Activated T-helper 1 cell treated with anti-CD3 and anti-CD28 coated beads, Interleukin-2, amount 50 U/mL, for 16 hours (primary cell): ENCODE data around the gene SLC29A3.
A peak's percentile ranks its signal among the peaks of the same experiment; 100 is the strongest.
"Not testable (repeated sequence)": the region's sequence is repeated elsewhere in the genome, so short reads cannot be mapped to it uniquely, and the experiment has no call there.

ENCODE experiments used
- DNase-seq, 2 donors: peaks; one replicate each; pipeline ENCODE4 v3.0.0-alpha.2; 2020; ENCODE audit warnings: low read depth in 1 of 2, low spot score in 1 of 2

The SLC29A3 gene

DNA sequence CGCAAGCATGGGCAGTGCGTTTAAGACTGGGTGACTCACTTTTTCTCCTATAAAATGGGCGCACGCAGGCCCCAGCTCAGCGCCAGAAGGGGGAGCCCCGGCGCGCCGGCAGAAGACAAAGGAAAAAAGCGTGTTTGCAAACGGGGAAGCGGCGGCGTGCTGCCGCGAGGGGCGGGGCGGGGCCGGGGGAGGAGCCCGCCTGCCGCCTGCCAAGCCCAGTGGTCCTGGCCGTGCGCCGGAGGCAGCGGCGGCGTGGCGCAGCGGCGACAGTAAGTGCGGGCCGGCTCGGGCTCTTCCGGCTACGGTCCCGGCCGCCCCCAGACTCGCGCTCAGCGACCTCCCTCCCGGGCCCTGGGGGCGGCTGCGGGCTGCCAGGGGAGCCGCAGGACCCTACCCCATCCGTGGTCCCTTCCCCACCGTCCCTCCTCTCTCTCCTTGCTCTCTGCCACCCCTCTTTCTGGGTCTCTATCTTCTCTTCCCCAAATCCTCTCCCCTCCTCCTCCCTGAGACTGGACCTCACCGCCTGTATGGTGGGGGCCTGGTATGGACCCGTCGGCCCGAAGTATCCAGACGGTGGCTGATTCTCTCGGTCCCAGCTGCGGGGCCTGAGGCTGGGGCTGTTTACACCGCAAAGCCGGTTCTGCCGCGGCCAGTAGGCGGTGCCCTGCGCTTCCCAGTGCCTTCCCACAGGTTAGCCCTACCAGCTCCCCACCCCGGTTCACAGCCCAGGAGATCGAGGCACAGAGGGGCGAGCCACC is at the start of gene SLC29A3:
Gene SLC29A3 (plus strand): TSS at position 218 of the 758 bp plus-strand sequence. CDS start 51 bp downstream, at position 269.
- DNase-seq, result peak; percentile 73 to 79

GRCh38 chr10:71269301-71270288 is 49.5 kb upstream of the SLC29A3 start:
- DNase-seq, result no peak

DNA sequence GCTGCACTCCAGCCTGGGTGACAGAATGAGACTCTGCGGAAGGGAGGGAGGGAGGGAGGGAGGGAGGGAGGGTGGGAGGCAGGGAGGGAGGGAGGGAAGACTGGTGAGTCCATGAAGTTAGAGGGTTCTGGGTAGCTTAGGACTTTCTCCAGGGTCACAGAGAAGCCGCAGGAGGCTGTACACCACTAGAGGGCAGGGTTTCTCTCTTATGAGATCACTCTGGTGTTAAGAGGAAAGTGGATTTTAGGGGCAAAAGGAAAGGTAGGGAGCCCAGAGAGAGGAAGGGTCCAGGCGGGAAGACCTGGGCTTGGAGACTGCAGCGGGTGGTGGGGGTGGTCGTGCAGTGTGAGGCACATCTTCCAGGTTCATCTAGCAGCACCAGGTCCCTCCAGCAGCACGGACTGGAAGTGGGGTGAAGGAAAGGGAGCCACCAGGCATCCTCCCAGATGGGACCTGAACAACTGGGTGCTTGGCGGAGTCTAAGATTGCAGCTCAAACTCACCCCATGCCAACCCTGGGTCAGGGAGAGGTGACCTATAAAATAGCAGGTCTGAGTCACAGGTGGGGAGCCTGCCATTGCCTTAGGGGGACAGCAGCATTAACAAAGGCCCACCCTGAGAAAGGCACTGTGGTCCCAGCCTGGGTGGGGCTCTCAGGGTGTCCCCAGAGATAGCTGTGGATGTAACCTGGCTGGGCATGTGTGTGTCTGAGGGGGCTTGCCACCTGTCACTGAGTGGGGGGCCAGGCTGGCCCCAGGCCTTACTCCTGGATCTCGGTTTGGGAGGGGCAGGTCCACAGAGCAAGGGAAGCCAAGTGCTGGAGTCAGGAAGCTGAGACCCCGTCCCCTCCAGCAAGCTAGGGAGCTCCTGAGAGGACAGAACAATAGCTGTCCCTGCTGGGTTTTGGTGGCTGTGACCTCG is 48.5 kb upstream of the SLC29A3 start:
- no peak for DNase-seq

GRCh38 chr10:71271662-71272055 is 47.4 kb upstream of the SLC29A3 start:
- no peak for DNase-seq

GRCh38 chr10:71272056-71272771 is 46.8 kb upstream of the SLC29A3 start:
- DNase-seq, result no peak

GRCh38 chr10:71272974-71273373 is 46.1 kb upstream of the SLC29A3 start:
- not testable (repeated sequence) for DNase-seq

DNA sequence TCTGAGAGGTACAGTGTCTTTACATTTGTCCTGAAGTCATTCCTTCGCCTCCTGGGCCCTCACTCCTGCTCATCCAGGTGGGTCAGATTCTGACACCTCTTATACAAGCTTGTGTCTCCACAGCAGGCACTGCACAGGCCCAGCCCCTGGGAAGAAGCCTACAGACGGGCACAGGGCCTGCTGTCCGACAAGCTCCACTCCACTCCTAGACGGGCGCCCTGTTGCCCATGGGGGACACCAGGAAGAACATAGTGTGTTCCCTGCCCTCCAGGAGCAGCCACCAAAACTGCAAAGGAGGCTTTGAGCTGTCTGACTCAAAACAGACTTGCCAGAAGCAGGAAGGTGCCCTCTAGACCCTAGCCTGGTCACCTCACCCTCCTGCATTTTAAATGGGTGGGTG is 45.6 kb upstream of the SLC29A3 start:
- DNase-seq, result no peak

- no peak for DNase-seq
Observed at GRCh38 chr10:71274901-71275796, 43.9 kb upstream of the SLC29A3 start.

- DNase-seq, result no peak
Observed at GRCh38 chr10:71276873-71277272, 42.2 kb upstream of the SLC29A3 start.

DNA sequence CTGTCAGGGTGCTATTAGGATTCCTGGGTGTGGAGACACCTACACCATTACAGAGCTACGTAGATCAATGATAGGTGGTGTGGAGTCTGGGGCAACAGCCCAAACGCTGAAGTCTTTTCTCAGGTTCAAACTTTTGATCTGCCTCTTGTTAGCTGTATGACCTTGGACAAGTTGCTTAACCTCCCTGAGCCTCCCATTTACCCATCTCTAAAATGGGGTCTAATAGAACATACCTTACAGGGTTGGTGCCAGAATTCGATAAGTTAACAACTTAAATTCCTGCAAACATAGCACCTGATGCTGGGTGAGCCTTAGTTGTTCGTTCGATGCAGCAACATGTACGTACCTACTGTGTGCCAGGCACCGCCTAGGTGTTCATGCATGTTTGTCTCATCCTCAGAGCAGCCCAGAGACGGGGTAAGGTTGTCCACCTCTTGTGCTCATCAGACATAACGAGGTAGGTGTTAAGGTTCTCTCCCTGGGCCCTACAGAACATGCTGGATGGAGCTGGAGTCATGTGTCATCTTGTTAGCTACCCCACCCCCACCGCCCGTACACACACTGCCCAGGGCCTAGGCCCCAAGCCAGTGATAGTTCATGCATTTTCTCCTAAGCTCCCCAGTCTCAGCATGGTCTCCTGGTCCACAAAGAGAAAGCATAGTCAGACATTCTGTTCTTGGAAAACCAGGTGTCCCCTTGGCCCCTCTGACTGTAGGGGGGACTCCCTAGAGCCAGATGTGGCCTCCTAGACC is 41.0 kb upstream of the SLC29A3 start:
- DNase-seq, result no peak

GRCh38 chr10:71278691-71279588 is 40.1 kb upstream of the SLC29A3 start:
- DNase-seq, result no peak

DNA sequence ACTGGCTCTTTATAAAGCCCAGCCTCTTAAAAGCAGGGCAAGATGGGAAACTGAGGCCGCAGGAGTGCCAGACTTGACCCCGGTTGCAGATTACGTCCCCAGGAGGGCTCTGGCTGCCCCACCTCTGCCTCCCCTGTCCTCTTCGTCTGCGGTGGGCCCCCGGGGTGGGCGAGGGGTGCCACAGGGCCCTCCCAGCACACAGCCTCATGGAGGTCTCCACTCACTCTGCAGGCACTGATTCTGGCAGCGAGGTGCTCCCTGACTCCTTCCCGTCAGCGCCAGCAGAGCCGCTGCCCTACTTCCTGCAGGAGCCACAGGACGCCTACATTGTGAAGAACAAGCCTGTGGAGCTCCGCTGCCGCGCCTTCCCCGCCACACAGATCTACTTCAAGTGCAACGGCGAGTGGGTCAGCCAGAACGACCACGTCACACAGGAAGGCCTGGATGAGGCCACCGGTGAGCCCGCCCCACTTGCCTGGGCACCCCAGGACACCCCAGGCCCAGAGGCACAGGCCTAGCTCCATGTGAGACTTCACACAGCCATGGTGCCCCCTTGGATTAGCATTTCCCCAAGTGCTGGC is 39.4 kb upstream of the SLC29A3 start:
- DNase-seq, result no peak

DNA sequence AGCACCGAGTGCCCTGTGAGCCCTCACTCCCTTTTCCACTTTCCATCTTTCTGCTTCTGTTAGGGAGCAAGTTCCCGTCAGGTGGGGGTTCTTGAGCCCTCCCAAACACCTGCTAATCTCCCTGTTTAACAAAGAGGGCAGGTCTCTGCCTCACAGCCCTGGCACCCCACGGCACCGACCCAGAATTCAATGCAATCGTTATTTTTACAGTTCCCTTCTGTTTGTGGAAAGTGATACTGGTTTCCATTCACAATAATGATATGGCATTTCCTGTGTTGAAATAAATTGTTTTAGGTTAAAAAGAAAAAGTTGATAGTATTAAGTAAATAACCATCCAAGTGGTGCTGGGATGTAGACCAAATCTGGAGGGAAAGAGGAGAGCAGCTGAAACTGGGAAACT is 38.8 kb upstream of the SLC29A3 start:
- DNase-seq, result no peak

DNA sequence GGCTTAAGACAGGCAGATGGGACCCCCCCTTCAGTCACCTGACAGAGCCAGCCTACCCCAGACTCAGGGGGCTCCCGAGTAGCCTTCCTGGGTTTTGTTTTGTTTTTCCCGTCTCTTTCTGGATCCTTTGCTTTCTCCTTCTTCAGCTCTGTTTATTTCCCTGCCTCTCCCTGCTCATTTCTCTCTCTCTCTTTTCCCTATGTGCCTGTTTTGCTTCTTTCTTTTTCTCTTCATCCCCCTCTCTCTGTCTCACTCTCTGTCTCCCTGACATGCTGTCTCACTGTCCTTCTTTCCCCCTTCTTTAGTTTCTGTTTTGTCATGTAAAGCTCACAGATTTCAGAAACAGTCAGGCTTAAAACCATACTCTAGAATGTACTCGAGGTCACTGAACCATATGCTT is 38.2 kb upstream of the SLC29A3 start:
- no peak for DNase-seq

- DNase-seq, result no peak
Observed at GRCh38 chr10:71281646-71282322, 37.3 kb upstream of the SLC29A3 start.

- DNase-seq, result no peak
Observed at GRCh38 chr10:71282323-71282680, 36.8 kb upstream of the SLC29A3 start.

DNA sequence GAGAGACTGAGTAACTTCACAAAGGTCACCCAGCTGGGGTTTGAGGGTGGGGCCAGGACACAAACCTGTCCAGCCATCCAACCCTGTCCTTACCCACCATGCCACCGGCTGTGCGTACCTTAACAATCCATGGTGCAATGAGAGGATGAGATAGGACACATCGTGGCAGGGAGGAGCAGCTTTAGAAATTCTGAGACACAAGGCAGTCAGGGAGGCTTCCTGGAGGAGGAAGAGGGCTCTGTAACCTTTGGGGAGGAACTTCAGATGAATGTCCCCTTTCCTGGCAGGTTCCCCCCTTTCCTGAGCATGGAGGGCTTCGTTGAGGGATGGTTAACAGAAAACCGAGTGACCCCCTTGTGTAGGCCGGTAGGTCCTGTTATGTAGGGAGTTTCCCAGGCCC is 35.6 kb upstream of the SLC29A3 start:
- no peak for DNase-seq
